HG02610 (cell line): ENCODE results near the gene KCNA1.

ENCODE experiments used
- ATAC-seq: cut with Tn5 transposase; IDR thresholded peaks from one replicate; pipeline ENCODE4 v1.9.1; 2021; ENCODE audit warnings: mild to moderate bottlenecking, moderate library complexity; ENCODE audit not compliant: unreplicated experiment

Gene KCNA1

GRCh38 chr12:4910502-4911315 is 1.0 kb downstream of the KCNA1 start:
- no peak for ATAC-seq

- no peak for ATAC-seq
These were observed 1.8 kb downstream of the KCNA1 start for GRCh38 chr12:4911316-4911994.

- ATAC-seq: no peak
These were observed 5.0 kb downstream of the KCNA1 start for GRCh38 chr12:4914720-4915119.

- ATAC-seq: no peak
These were observed 6.0 kb downstream of the KCNA1 start for GRCh38 chr12:4915752-4916151.

GRCh38 chr12:4918950-4919660 is 9.4 kb downstream of the KCNA1 start:
- no peak for ATAC-seq

GRCh38 chr12:4932576-4932975 is 22.9 kb downstream of the KCNA1 start:
- no peak for ATAC-seq

GRCh38 chr12:4933411-4933810 is 23.7 kb downstream of the KCNA1 start:
- no peak for ATAC-seq

- ATAC-seq: no peak
These were observed 24.8 kb downstream of the KCNA1 start for GRCh38 chr12:4934407-4935035.

GRCh38 chr12:4938900-4939299 is 29.2 kb downstream of the KCNA1 start:
- ATAC-seq: no peak

GRCh38 chr12:4939418-4940023 is 29.8 kb downstream of the KCNA1 start:
- ATAC-seq: no peak

- peak; percentile 87 for ATAC-seq
These were observed 33.6 kb downstream of the KCNA1 start for GRCh38 chr12:4943067-4943937.

GRCh38 chr12:4943938-4944284 is 34.2 kb downstream of the KCNA1 start:
- peak; percentile 27 for ATAC-seq

GRCh38 chr12:4947253-4947652 is 37.5 kb downstream of the KCNA1 start:
- ATAC-seq: no peak

GRCh38 chr12:4951083-4951482 is 41.4 kb downstream of the KCNA1 start:
- ATAC-seq: no peak

- ATAC-seq: no peak
These were observed 41.9 kb downstream of the KCNA1 start for GRCh38 chr12:4951601-4952000.

- no peak for ATAC-seq
These were observed 45.1 kb downstream of the KCNA1 start for GRCh38 chr12:4954621-4955354.

GRCh38 chr12:4956054-4956453 is 46.3 kb downstream of the KCNA1 start:
- no peak for ATAC-seq

- no peak for ATAC-seq
These were observed 47.3 kb downstream of the KCNA1 start for GRCh38 chr12:4956968-4957367.

GRCh38 chr12:4957761-4958160 is 48.1 kb downstream of the KCNA1 start:
- ATAC-seq: no peak
